ENCODE data around the gene C3orf18.
A peak's percentile ranks its signal among the peaks of the same experiment; 100 is the strongest.

The C3orf18 gene

GRCh38 chr3:50533807-50534461 is 33.6 kb downstream of the C3orf18 start:
- no peaks in the 10 kb centered on the region for H3K9me3 ChIP-seq (ENCODE audit: control insufficient read depth, insufficient read depth, low read depth, low read length)
- H3K4me3 ChIP-seq (ENCODE audit: low read depth, low read length) = no peak overlapping the region
- H3K4me1 ChIP-seq (ENCODE audit: control insufficient read depth, insufficient read depth, low read length) = no peaks in the 10 kb centered on the region
- no peak overlapping the region for H3K27ac ChIP-seq (ENCODE audit: extremely low read depth, low read depth, low read length)
- ChIA-PET CTCF (no interaction called here), POLR2A (no interaction called here)
- no peaks in the 10 kb centered on the region for H3K36me3 ChIP-seq (ENCODE audit: control insufficient read depth in 2 of 2, insufficient read depth in 1 of 2, low read length in 2 of 2)
- TF ChIP-seq ZNF10 (tag by site-specific recombination; IDR thresholded peaks at IDR 0.05) = no peak
- no peak for TF ChIP-seq ZNF529 (tag by site-specific recombination; IDR thresholded peaks at IDR 0.05; ENCODE audit: insufficient replicate concordance)
- no peak for TF ChIP-seq ZSCAN23 (tag by site-specific recombination; IDR thresholded peaks at IDR 0.05)
- TF ChIP-seq KLF7 (tag by site-specific recombination; IDR thresholded peaks at IDR 0.05; ENCODE audit: borderline replicate concordance) = no peak

- Histone ChIP-seq H3K36me3 (ENCODE audit: control insufficient read depth in 2 of 2, insufficient read depth in 1 of 2, low read length in 2 of 2) (no peaks in the 10 kb centered on the region), H3K4me1 (ENCODE audit: control insufficient read depth, insufficient read depth, low read length) (no peaks in the 10 kb centered on the region), H3K27ac (ENCODE audit: extremely low read depth, low read depth, low read length) (no peak overlapping the region), H3K9me3 (ENCODE audit: control insufficient read depth, insufficient read depth, low read depth, low read length) (no peaks in the 10 kb centered on the region), H3K4me3 (ENCODE audit: low read depth, low read length) (no peak overlapping the region)
- POLR2A ChIA-PET = no interaction called here
- TF ChIP-seq ZNF473 (tag by site-specific recombination; IDR thresholded peaks at IDR 0.05) = no peak
- peak; percentile 81 for TF ChIP-seq ZNF341 (tag by site-specific recombination; IDR thresholded peaks at IDR 0.05; ENCODE audit: low read depth)
- CTCF ChIA-PET = no interaction called here
These were observed 34.2 kb downstream of the C3orf18 start for GRCh38 chr3:50533316-50533715.

DNA sequence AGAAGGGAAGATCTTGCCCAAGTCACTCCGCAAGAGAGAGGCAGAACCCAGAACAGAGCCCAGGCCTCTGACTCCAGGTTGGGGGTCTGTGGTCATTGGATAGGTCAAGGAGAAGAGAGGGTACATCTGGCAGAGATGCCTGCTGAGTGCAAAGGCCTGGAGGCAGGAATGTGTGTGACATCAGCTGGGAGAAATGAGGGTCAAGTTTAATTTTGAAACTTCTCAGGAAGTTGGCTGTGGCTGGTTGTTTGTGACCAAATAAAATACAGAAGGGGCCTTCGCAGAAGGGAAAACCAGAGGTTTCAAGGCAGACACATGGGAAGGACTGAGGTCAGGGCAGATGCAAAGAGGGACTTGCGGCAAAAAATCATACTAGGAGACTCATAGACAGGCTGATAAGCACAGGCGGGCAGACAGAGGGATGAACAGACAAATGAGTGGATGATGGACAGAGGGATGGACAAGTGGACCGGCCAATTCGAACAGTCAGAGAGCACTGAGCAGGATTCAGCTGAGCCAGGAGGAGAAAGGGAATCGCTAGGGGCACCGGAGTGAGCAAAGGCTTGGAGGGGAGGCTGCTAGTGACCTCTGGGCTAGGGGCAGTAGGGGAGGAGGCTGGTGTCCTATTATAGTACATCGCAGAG is 35.4 kb downstream of the C3orf18 start:
- Histone ChIP-seq H3K4me1 (ENCODE audit: control insufficient read depth, insufficient read depth, low read length) (no peaks in the 10 kb centered on the region), H3K27ac (ENCODE audit: extremely low read depth, low read depth, low read length) (no peak overlapping the region), H3K4me3 (ENCODE audit: low read depth, low read length) (no peak overlapping the region), H3K9me3 (ENCODE audit: control insufficient read depth, insufficient read depth, low read depth, low read length) (no peaks in the 10 kb centered on the region), H3K36me3 (ENCODE audit: control insufficient read depth in 2 of 2, insufficient read depth in 1 of 2, low read length in 2 of 2) (no peaks in the 10 kb centered on the region)
- ChIA-PET CTCF (interaction anchor here (1.8 kb wide), 1 partner anchor 10 kb away, joined by 8 read pairs; no protein-coding TSS in a partner anchor), POLR2A (no interaction called here)
- TF ChIP-seq OVOL3 (tag by site-specific recombination; IDR thresholded peaks at IDR 0.05) (no peak), ZNF202 (tag by site-specific recombination; IDR thresholded peaks at IDR 0.05; ENCODE audit: borderline replicate concordance) (no peak), ZBTB10 (tag by site-specific recombination; IDR thresholded peaks at IDR 0.05) (no peak), ZNF423 (tag by site-specific recombination; IDR thresholded peaks at IDR 0.05) (no peak), ZNF518A (tag by site-specific recombination; conservative IDR thresholded peaks at IDR 0.05; ENCODE audit: low read depth) (no peak)

All from HEK293 (cell line).